Esophagus muscularis mucosa (tissue), 4 donors: ENCODE data around the gene GPC5. TPM values are rescaled to one million over a fixed set of nuclear protein-coding genes. Genes with fewer than 3 reads are reported as not detected.

Experiments used
- DNase-seq: peaks from one replicate; pipeline ENCODE4 v3.0.0-alpha.2; 2017; ENCODE audit errors: extremely low spot score
- H3K27ac ChIP-seq, 4 donors: fragments of 200-600 bp; sonication (generic); replicated peaks in 1 of 4; 1 replicate in 3 of 4; 2 replicates in 1 of 4; pipeline ENCODE4 v1.5.1; 2016 to 2019; ENCODE audit warnings: mild to moderate bottlenecking in 1 of 4
- H3K27me3 ChIP-seq, 4 donors: fragments of 200-600 bp; sonication (generic); one replicate each; pipeline versions ENCODE4 v1.5.1 to v1.6.0; 2016 to 2019
- H3K36me3 ChIP-seq, 4 donors: fragments of 200-600 bp; sonication (generic); one replicate each; pipeline ENCODE4 v1.5.1; 2016 to 2019
- H3K4me1 ChIP-seq, 4 donors: fragments of 200-600 bp; sonication (generic); one replicate each; pipeline ENCODE4 v1.5.1; 2016 to 2019
- H3K4me3 ChIP-seq, 4 donors: fragments of 200-600 bp; sonication (generic); 1 replicate in 2 of 4; 2 replicates in 2 of 4; pipeline ENCODE4 v1.5.1; 2016 to 2019; ENCODE audit warnings: mild to moderate bottlenecking in 4 of 4, moderate library complexity in 1 of 4
- H3K9me3 ChIP-seq, 4 donors: fragments of 200-600 bp; sonication (generic); 1 replicate in 3 of 4; 2 replicates in 1 of 4; pipeline ENCODE4 v1.5.1; 2016 to 2019
- EP300 ChIP-seq: sonication (generic); formaldehyde crosslinking; IDR thresholded peaks from one replicate; pipeline ENCODE4 v1.6.1; 2017; ENCODE audit warnings: antibody characterized with exemption
- POLR2A ChIP-seq: fragments of 450-650 bp; IDR thresholded peaks from one replicate; pipeline ENCODE4 v1.6.1; 2017; ENCODE audit warnings: antibody characterized with exemption, moderate library complexity, mild to moderate bottlenecking, low read depth
- POLR2AphosphoS5 ChIP-seq, 2 donors: sonication (generic); formaldehyde crosslinking; IDR thresholded peaks; one replicate each; pipeline ENCODE4 v1.6.1; 2017; ENCODE audit warnings: antibody characterized with exemption in 2 of 2
- WGBS: methylation state at CpG from one replicate; pipeline ENCODE4 v1.1.5; 2018; 5-methylcytosine and 5-hydroxymethylcytosine counted together
- intact Hi-C: fragments of 100-400 bp; cut with DNase I; formaldehyde crosslinking; loops from one replicate; pipeline ENCODE4 v1.15.1; 2023
- total RNA-seq, 4 donors: library from RNA; depleted of rRNA; stranded (reverse); fragments of >200 nt; gene quantifications; one replicate each; pipeline versions ENCODE4 v1.1.0 to v1.2.1, GENCODE V29; 2016
- TF ChIP-seq, protein P1 (sequence below), 3 experiments: fragments of 200-600 bp in 2 of 3; fragments of 450-650 bp in 1 of 3; sonication (generic) in 2 of 3; IDR thresholded peaks; one replicate each; pipeline ENCODE4 v1.5.1; 2017 to 2019; ENCODE audit warnings: antibody characterized with exemption in 3 of 3, mild to moderate bottlenecking in 2 of 3, moderate library complexity in 1 of 3

The GPC5 gene
- total RNA-seq, 4 donors from 2014 or later: 0.13 to 0.42 (median 0.33) TPM; not detected in 1

DNA sequence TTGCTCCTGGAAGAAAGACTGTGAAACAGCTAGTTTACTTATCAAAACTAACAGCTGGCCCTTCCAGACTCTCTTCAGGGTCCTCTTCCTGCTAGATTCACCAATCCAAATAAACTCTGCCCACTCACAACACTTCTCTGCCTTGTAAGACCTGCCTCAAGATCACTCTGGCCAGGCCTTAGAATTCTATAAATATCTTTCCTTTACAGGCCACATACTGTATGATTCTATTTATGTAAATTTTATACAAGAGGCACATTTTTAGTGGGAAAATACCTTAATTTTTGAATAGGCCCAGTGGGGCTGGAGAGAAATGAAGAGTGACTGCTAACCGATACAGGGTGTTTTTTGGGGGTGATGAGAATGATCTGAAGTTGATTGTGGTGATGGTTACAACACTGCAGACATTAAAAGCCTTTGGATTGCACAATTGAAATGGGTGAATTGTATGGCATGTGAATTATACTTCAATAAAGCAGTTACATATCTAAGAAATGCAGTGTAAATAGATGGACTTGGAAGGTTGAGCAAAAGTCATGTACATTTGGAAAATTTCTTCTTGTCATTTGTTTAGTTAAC lies 141.8 kb downstream of the GPC5 start:
- TF ChIP-seq, protein P1, sequence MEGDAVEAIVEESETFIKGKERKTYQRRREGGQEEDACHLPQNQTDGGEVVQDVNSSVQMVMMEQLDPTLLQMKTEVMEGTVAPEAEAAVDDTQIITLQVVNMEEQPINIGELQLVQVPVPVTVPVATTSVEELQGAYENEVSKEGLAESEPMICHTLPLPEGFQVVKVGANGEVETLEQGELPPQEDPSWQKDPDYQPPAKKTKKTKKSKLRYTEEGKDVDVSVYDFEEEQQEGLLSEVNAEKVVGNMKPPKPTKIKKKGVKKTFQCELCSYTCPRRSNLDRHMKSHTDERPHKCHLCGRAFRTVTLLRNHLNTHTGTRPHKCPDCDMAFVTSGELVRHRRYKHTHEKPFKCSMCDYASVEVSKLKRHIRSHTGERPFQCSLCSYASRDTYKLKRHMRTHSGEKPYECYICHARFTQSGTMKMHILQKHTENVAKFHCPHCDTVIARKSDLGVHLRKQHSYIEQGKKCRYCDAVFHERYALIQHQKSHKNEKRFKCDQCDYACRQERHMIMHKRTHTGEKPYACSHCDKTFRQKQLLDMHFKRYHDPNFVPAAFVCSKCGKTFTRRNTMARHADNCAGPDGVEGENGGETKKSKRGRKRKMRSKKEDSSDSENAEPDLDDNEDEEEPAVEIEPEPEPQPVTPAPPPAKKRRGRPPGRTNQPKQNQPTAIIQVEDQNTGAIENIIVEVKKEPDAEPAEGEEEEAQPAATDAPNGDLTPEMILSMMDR (IDR thresholded peaks at IDR 0.05): no peak
- no peak for TF ChIP-seq EP300
- TF ChIP-seq POLR2AphosphoS5 (IDR thresholded peaks at IDR 0.05): no peak
- Histone ChIP-seq H3K27me3 (no peaks in the 10 kb centered on the region), H3K4me3 (no peak overlapping the region), H3K36me3 (no peaks in the 10 kb centered on the region), H3K9me3 (no peaks in the 10 kb centered on the region), H3K27ac (no peak overlapping the region), H3K4me1 (no peaks in the 10 kb centered on the region)
- intact Hi-C loops: no loop called here
- no peak for DNase-seq
- 83% methylated on average over 1 of the region's 1 CpG for WGBS

DNA sequence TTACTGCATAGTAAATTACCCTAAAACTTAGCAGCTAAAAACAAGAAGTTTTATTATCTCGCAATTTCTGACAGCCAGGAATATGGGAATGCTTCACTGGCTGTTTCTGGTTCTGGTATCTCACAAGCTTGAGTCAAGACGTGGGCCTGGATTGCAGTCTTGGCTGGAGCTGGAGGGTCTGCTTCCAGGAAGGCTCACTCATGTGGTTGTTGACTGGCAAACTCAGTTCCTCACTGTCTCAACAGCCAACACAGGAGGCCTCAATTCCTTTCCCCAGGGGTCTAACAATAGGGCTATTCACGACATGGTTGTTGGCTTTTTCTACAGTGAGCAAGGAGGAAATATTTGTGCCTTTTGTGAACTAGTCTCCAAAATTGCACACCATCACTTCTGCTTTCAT lies 146.3 kb downstream of the GPC5 start:
- H3K4me3 ChIP-seq: no peak overlapping the region
- H3K4me1 ChIP-seq: no peaks in the 10 kb centered on the region
- H3K27me3 ChIP-seq: no peaks in the 10 kb centered on the region
- no peak overlapping the region for H3K27ac ChIP-seq
- TF ChIP-seq POLR2A (no peak), POLR2AphosphoS5 (IDR thresholded peaks at IDR 0.05) (no peak), EP300 (no peak)
- TF ChIP-seq, protein P1 (IDR thresholded peaks at IDR 0.05): no peak
- H3K36me3 ChIP-seq: no peaks in the 10 kb centered on the region
- WGBS: 62% methylated on average over 3 of the region's 3 CpGs
- H3K9me3 ChIP-seq: no peaks in the 10 kb centered on the region
- intact Hi-C loops: no loop called here
- DNase-seq: no peak

DNA sequence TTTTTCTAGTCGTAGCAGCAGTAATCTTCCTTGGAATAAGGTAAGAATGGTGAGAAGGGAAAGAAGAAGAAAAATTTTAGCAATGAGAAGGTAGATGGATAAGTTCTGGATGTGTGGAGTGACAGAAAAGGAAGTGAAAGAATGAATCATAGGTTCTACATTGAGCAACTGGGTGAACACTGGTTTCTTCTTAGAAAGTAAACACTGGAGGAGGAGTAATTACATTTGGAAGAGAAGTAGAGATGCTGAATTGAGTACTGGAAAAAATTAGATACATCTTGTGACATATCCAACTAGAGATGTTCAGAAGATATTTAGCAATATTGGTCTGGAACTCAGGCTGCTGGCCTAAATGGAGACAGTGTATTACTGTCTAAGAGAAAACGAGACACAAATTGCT lies 148.5 kb downstream of the GPC5 start:
- Histone ChIP-seq H3K9me3 (no peaks in the 10 kb centered on the region), H3K4me1 (no peaks in the 10 kb centered on the region), H3K4me3 (no peak overlapping the region), H3K36me3 (no peaks in the 10 kb centered on the region), H3K27me3 (no peaks in the 10 kb centered on the region), H3K27ac (no peak overlapping the region)
- intact Hi-C loops: no loop called here
- no peak for DNase-seq
- WGBS: 79% methylated on average over 2 of the region's 2 CpGs
- no peak for TF ChIP-seq POLR2AphosphoS5 (IDR thresholded peaks at IDR 0.05)
- TF ChIP-seq, protein P1 (IDR thresholded peaks at IDR 0.05): no peak
- TF ChIP-seq POLR2A: no peak
- no peak for TF ChIP-seq EP300

DNA sequence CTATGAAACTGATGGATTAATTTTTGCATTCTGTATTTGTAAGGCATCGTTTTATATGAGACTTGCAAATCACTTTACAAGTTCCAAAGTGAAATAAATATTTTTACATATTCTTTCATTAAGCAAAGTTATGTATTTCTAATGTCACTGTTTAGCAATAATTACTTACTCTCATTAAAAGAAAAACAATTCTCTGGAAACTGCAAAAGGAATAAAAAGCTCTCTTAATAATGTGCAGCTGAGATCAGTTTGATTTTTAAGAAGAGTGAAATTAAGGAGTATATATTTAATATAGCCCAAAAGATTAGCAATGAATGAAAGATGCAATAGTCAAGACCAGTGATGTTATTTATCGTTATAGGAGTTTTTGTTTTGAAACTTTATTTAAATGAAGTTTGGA lies 155.2 kb downstream of the GPC5 start:
- Histone ChIP-seq H3K27ac (no peak overlapping the region), H3K4me1 (no peaks in the 10 kb centered on the region), H3K4me3 (no peak overlapping the region), H3K27me3 (no peaks in the 10 kb centered on the region), H3K36me3 (no peaks in the 10 kb centered on the region), H3K9me3 (peaks cover 0 to 8% (median 0%) of the 10 kb centered on the region in 4 donors)
- intact Hi-C loops: no loop called here
- TF ChIP-seq EP300 (no peak), POLR2A (no peak), POLR2AphosphoS5 (IDR thresholded peaks at IDR 0.05) (no peak)
- WGBS: 75% methylated on average over 2 of the region's 2 CpGs
- DNase-seq: no peak

DNA sequence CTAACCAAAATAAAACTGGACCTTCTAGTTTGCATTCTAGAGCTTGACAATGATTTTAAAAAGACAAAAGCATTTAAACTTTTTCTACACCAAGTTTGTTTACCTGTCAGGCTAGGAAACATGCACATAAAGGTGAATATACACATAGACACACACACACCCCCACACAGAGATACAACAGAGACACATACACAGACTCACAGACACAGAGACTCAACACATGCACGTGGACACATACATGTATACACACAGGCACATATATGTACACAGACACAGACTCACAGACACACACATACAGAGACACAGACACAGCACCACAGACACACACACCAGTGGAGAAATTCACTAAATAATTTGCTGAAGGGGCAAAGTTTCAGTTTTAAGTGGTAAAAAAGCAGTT lies 155.7 kb downstream of the GPC5 start:
- H3K4me3 ChIP-seq: no peak overlapping the region
- no peaks in the 10 kb centered on the region for H3K36me3 ChIP-seq
- 64% methylated on average over 1 of the region's 1 CpG for WGBS
- H3K4me1 ChIP-seq: no peaks in the 10 kb centered on the region
- TF ChIP-seq POLR2A: no peak
- TF ChIP-seq, protein P1 (IDR thresholded peaks at IDR 0.05): no peak
- TF ChIP-seq EP300: no peak
- no peak for TF ChIP-seq POLR2AphosphoS5 (IDR thresholded peaks at IDR 0.05)
- no peaks in the 10 kb centered on the region for H3K27me3 ChIP-seq
- peaks cover 0 to 8% (median 0%) of the 10 kb centered on the region in 4 donors for H3K9me3 ChIP-seq
- intact Hi-C loops: no loop called here
- no peak for DNase-seq
- no peak overlapping the region for H3K27ac ChIP-seq
